GM12891 (cell line): ENCODE data around the gene FGF4.

Source experiments
- POLR2AphosphoS5 ChIP-seq: IDR thresholded peaks from 2 replicates; pipeline ENCODE4 v1.6.1; 2011; ENCODE audit warnings: low read depth, low read length, control low read depth
- SPI1 ChIP-seq: IDR thresholded peaks from 2 replicates; pipeline ENCODE4 v1.6.1; 2011; ENCODE audit warnings: low read depth, low read length, control low read depth

DNA sequence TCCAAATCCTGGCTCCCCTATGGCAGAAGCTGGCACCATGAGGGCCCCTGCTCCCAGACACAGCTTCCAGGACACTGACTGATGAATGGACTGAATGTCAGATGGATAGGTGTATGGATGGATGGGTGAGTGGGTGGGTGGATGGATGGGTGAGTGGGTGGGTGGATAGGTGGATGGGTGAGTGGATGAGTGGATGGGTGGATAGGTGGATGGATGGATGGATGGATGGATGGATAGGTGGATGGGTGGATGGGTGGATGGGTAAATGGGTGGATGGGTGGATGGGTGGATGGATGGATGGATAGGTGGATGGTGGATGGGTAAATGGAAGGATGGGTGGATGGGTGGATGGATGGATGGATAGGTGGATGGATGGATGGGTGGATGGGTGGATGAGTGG lies 39.8 kb upstream of the FGF4 start:
- TF ChIP-seq POLR2AphosphoS5 (no peak), SPI1 (no peak)
